ENCODE data around the gene CISH.

The CISH gene

GRCh38 chr3:50592568-50592967, 19.0 kb downstream of the CISH start:
- in situ Hi-C loops (cut with HindIII; ENCODE audit: low sequenced_read_pairs), result no loop called here
- TF ChIP-seq CTCF (IDR thresholded peaks at IDR 0.05; ENCODE audit: low read depth, low read length, missing control alignments), result no peak
- no peak for DNase-seq (ENCODE audit: low read depth)
- no peak overlapping the region for H3K4me3 ChIP-seq (ENCODE audit: low read depth, low read length)

- no peak overlapping the region for H3K4me3 ChIP-seq (ENCODE audit: low read depth, low read length)
- no peak for DNase-seq (ENCODE audit: low read depth)
- no peak for TF ChIP-seq CTCF (IDR thresholded peaks at IDR 0.05; ENCODE audit: low read depth, low read length, missing control alignments)
- in situ Hi-C loops (cut with HindIII; ENCODE audit: low sequenced_read_pairs), result no loop called here
Observed at GRCh38 chr3:50591196-50591741, 20.3 kb downstream of the CISH start.

GRCh38 chr3:50588759-50589433, 22.7 kb downstream of the CISH start:
- DNase-seq (ENCODE audit: low read depth), result no peak
- no peak for TF ChIP-seq CTCF (IDR thresholded peaks at IDR 0.05; ENCODE audit: low read depth, low read length, missing control alignments)
- no peak overlapping the region for H3K4me3 ChIP-seq (ENCODE audit: low read depth, low read length)
- in situ Hi-C loops (cut with HindIII; ENCODE audit: low sequenced_read_pairs), result no loop called here

GRCh38 chr3:50587806-50588758, 23.5 kb downstream of the CISH start:
- no peak for TF ChIP-seq CTCF (IDR thresholded peaks at IDR 0.05; ENCODE audit: low read depth, low read length, missing control alignments)
- no peak overlapping the region for H3K4me3 ChIP-seq (ENCODE audit: low read depth, low read length)
- in situ Hi-C loops (cut with HindIII; ENCODE audit: low sequenced_read_pairs), result no loop called here
- DNase-seq (ENCODE audit: low read depth), result no peak

- no peak for TF ChIP-seq CTCF (IDR thresholded peaks at IDR 0.05; ENCODE audit: low read depth, low read length, missing control alignments)
- in situ Hi-C loops (cut with HindIII; ENCODE audit: low sequenced_read_pairs), result no loop called here
Observed at GRCh38 chr3:50587373-50587772, 24.2 kb downstream of the CISH start.

GRCh38 chr3:50586763-50587070, 24.9 kb downstream of the CISH start:
- TF ChIP-seq CTCF (IDR thresholded peaks at IDR 0.05; ENCODE audit: low read depth, low read length, missing control alignments), result no peak
- in situ Hi-C loops (cut with HindIII; ENCODE audit: low sequenced_read_pairs), result no loop called here
- no peak for DNase-seq (ENCODE audit: low read depth)
- no peak overlapping the region for H3K4me3 ChIP-seq (ENCODE audit: low read depth, low read length)

More at GRCh38 chr3:50587373-50587772, 24.2 kb downstream of the CISH start:
- no peak overlapping the region for H3K4me3 ChIP-seq (ENCODE audit: low read depth, low read length)
- no peak for DNase-seq (ENCODE audit: low read depth)
